Calu3 (cell line): ENCODE measurements around the gene SEMA3E. TPM values are rescaled to one million over a fixed set of nuclear protein-coding genes. Genes with fewer than 3 reads are reported as not detected.

Experiments
- BruUV-seq: library from RNA; stranded (reverse); fragments of 400-500 nt; replicated peaks from 2 replicates; lab custom pipeline; 2021; lab: Mats Ljungman, UMichigan
- CTCF ChIA-PET: fragments of 300-600 bp; sonication (Branson Sonifier 250); formaldehyde crosslinking; loops from one replicate; lab custom pipeline; 2022; ENCODE audit warnings: antibody characterized with exemption; lab: Charles Lee
- DNase-seq: peaks from one replicate; pipeline ENCODE4 v3.0.0; 2022
- H3K27ac Mint-ChIP-seq: one replicate; pipeline ENCODE4 v1.8.0; 2022; ENCODE audit warnings: mixed read lengths; ENCODE audit not compliant: unreplicated experiment
- H3K27me3 Mint-ChIP-seq: one replicate; pipeline ENCODE4 v1.8.0; 2022; ENCODE audit warnings: mixed read lengths; ENCODE audit not compliant: unreplicated experiment
- H3K36me3 Mint-ChIP-seq: one replicate; pipeline ENCODE4 v1.8.0; 2022; ENCODE audit warnings: mild to moderate bottlenecking, moderate library complexity, mixed read lengths; ENCODE audit not compliant: insufficient read depth, unreplicated experiment
- H3K4me1 Mint-ChIP-seq: one replicate; pipeline ENCODE4 v1.8.0; 2022; ENCODE audit warnings: mild to moderate bottlenecking, low read depth, mixed read lengths; ENCODE audit not compliant: unreplicated experiment
- H3K4me3 Mint-ChIP-seq: one replicate; pipeline ENCODE4 v1.8.0; 2022; ENCODE audit warnings: mild to moderate bottlenecking, low read depth, moderate library complexity, mixed read lengths; ENCODE audit not compliant: unreplicated experiment
- H3K9me3 Mint-ChIP-seq: one replicate; pipeline ENCODE4 v1.8.0; 2022; ENCODE audit warnings: low read depth, mixed read lengths; ENCODE audit not compliant: unreplicated experiment
- CTCF ChIP-seq: fragments of 200-600 bp; IDR thresholded peaks from one replicate; pipeline ENCODE4 v1.8.0; 2022; ENCODE audit warnings: antibody characterized with exemption; ENCODE audit not compliant: unreplicated experiment
- intact Hi-C: fragments of 100-400 bp; cut with micrococcal nuclease; formaldehyde crosslinking; loops from one replicate; pipeline ENCODE4 v1.10.0; 2022; ENCODE audit not compliant: unreplicated experiment
- total RNA-seq: library from RNA; stranded (reverse); gene quantifications from 2 replicates; pipeline ENCODE4 v1.2.3, GENCODE V29; 2022

The SEMA3E gene
- total RNA-seq, 1 experiment from 2014 or later: 24.4 TPM

GRCh38 chr7:83449781-83450180 lies 199.2 kb downstream of the SEMA3E start:
- H3K4me1 Mint-ChIP-seq: no peaks in the 10 kb centered on the region
- TF ChIP-seq CTCF: no peak
- intact Hi-C loops: no loop called here
- H3K36me3 Mint-ChIP-seq: no peaks in the 10 kb centered on the region
- H3K27ac Mint-ChIP-seq: no peak overlapping the region
- no peaks in the 10 kb centered on the region for H3K9me3 Mint-ChIP-seq
- CTCF ChIA-PET: no interaction called here
- DNase-seq: no peak
- BruUV-seq: no TSS peak
- no peaks in the 10 kb centered on the region for H3K27me3 Mint-ChIP-seq
- no peak overlapping the region for H3K4me3 Mint-ChIP-seq

GRCh38 chr7:83447681-83448080 lies 201.3 kb downstream of the SEMA3E start:
- TF ChIP-seq CTCF: no peak
- Mint-ChIP-seq H3K36me3 (no peaks in the 10 kb centered on the region), H3K9me3 (no peaks in the 10 kb centered on the region), H3K27ac (no peak overlapping the region), H3K4me3 (no peak overlapping the region), H3K4me1 (no peaks in the 10 kb centered on the region), H3K27me3 (no peaks in the 10 kb centered on the region)
- no peak for DNase-seq
- no TSS peak for BruUV-seq
- CTCF ChIA-PET: no interaction called here
- intact Hi-C loops: no loop called here

GRCh38 chr7:83446102-83446669 lies 202.8 kb downstream of the SEMA3E start:
- Mint-ChIP-seq H3K27me3 (no peaks in the 10 kb centered on the region), H3K4me3 (no peak overlapping the region), H3K9me3 (no peaks in the 10 kb centered on the region), H3K36me3 (no peaks in the 10 kb centered on the region), H3K27ac (no peak overlapping the region), H3K4me1 (no peaks in the 10 kb centered on the region)
- DNase-seq: no peak
- no peak for TF ChIP-seq CTCF
- intact Hi-C loops: no loop called here
- CTCF ChIA-PET: no interaction called here
- no TSS peak for BruUV-seq

- Mint-ChIP-seq H3K36me3 (no peaks in the 10 kb centered on the region), H3K9me3 (no peaks in the 10 kb centered on the region), H3K4me1 (no peaks in the 10 kb centered on the region), H3K27ac (no peak overlapping the region), H3K27me3 (no peaks in the 10 kb centered on the region), H3K4me3 (no peak overlapping the region)
- DNase-seq: no peak
- intact Hi-C loops: no loop called here
- no peak for TF ChIP-seq CTCF
- CTCF ChIA-PET: no interaction called here
- BruUV-seq: no TSS peak
Observed at GRCh38 chr7:83442911-83443310, 206.0 kb downstream of the SEMA3E start.
